ENCODE data around the gene SCMH1. TPM values are rescaled to one million over a fixed set of nuclear protein-coding genes. Genes with fewer than 3 reads are reported as not detected.

The SCMH1 gene
- total and polyA plus RNA-seq, 2 experiments from 2014 or later = 15.0 to 19.4 TPM

DNA sequence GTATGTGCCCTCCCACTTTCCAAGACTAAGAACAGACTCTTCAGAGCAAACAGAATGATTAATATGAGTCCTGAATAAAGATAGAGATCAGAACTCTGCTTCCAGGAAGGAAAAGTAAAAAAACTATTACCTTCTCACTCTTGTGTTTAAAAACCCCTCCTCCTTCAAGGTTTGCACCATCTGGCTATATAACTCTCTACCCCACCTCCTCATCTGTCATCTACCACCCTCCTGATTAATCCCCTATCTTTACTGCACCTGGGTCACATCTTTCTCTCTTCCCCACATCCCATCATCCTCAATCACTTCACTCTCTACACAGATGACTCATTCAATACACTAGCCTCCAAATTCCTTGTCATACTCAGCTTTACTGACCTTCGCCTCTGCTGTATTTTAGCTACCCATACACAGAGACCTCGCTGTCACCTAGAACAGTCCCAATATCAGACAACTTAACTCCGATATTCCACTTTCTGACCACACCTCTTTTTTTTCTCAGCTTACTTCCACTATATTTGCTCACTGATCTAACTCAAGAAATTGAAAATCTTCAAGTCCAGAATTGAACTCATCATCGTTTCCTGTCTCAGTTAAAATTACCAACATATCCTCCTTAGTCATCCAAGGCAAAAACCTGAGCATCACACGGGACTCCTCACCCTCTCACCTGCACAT, 3.7 kb downstream of the SCMH1 start:
- DNase-seq (ENCODE audit: low spot score) (no peak), ATAC-seq (no peak)
- Histone ChIP-seq H3K36me3 (ENCODE audit: insufficient read depth) (no peaks in the 10 kb centered on the region), H3K27ac (ENCODE audit: low read depth) (no peak overlapping the region), H4K20me1 (replicated peaks; ENCODE audit: insufficient read depth) (peaks cover 2% of the 10 kb centered on the region; the same call in 1 of the 2 replicates), H3K4me1 (ENCODE audit: insufficient read depth) (peaks cover 17% of the 10 kb centered on the region), H3K27me3 (ENCODE audit: insufficient read depth) (peaks cover 22% of the 10 kb centered on the region), H3F3A (replicated peaks; ENCODE audit: low read depth) (peaks cover 5% of the 10 kb centered on the region; the same call in 1 of the 2 replicates), H3K4me3 (no peak overlapping the region), H2AFZ (no peak overlapping the region), H3K79me2 (replicated peaks; ENCODE audit: insufficient read depth) (peaks cover 34% of the 10 kb centered on the region; the same call in 1 of the 2 replicates), H3K4me2 (no peak overlapping the region), H3K9me2 (ENCODE audit: insufficient read depth) (no peaks in the 10 kb centered on the region)
- TF ChIP-seq STAT1 (IDR thresholded peaks at IDR 0.05; ENCODE audit: unreplicated experiment) (no peak), JUNB (IDR thresholded peaks at IDR 0.05; ENCODE audit: unreplicated experiment) (no peak), ZNF114 (CRISPR knock-in tag; IDR thresholded peaks at IDR 0.05) (no peak), NANOG (IDR thresholded peaks at IDR 0.05; ENCODE audit: borderline replicate concordance) (no peak), ZNF331 (CRISPR knock-in tag; IDR thresholded peaks at IDR 0.05; ENCODE audit: low read depth) (no peak), CREB1 (CRISPR knock-in tag; IDR thresholded peaks at IDR 0.05; ENCODE audit: low read depth) (no peak), POLR2AphosphoS5 (IDR thresholded peaks at IDR 0.05; ENCODE audit: low read depth) (no peak), EZH2 (IDR thresholded peaks at IDR 0.05; ENCODE audit: low read depth, unreplicated experiment) (no peak), EZH2phosphoT487 (IDR thresholded peaks at IDR 0.05; ENCODE audit: unreplicated experiment) (no peak)
- TF ChIP-seq, protein P1, sequence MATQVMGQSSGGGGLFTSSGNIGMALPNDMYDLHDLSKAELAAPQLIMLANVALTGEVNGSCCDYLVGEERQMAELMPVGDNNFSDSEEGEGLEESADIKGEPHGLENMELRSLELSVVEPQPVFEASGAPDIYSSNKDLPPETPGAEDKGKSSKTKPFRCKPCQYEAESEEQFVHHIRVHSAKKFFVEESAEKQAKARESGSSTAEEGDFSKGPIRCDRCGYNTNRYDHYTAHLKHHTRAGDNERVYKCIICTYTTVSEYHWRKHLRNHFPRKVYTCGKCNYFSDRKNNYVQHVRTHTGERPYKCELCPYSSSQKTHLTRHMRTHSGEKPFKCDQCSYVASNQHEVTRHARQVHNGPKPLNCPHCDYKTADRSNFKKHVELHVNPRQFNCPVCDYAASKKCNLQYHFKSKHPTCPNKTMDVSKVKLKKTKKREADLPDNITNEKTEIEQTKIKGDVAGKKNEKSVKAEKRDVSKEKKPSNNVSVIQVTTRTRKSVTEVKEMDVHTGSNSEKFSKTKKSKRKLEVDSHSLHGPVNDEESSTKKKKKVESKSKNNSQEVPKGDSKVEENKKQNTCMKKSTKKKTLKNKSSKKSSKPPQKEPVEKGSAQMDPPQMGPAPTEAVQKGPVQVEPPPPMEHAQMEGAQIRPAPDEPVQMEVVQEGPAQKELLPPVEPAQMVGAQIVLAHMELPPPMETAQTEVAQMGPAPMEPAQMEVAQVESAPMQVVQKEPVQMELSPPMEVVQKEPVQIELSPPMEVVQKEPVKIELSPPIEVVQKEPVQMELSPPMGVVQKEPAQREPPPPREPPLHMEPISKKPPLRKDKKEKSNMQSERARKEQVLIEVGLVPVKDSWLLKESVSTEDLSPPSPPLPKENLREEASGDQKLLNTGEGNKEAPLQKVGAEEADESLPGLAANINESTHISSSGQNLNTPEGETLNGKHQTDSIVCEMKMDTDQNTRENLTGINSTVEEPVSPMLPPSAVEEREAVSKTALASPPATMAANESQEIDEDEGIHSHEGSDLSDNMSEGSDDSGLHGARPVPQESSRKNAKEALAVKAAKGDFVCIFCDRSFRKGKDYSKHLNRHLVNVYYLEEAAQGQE (IDR thresholded peaks at IDR 0.05; ENCODE audit: unreplicated experiment) = no peak
- TF ChIP-seq, protein P2, sequence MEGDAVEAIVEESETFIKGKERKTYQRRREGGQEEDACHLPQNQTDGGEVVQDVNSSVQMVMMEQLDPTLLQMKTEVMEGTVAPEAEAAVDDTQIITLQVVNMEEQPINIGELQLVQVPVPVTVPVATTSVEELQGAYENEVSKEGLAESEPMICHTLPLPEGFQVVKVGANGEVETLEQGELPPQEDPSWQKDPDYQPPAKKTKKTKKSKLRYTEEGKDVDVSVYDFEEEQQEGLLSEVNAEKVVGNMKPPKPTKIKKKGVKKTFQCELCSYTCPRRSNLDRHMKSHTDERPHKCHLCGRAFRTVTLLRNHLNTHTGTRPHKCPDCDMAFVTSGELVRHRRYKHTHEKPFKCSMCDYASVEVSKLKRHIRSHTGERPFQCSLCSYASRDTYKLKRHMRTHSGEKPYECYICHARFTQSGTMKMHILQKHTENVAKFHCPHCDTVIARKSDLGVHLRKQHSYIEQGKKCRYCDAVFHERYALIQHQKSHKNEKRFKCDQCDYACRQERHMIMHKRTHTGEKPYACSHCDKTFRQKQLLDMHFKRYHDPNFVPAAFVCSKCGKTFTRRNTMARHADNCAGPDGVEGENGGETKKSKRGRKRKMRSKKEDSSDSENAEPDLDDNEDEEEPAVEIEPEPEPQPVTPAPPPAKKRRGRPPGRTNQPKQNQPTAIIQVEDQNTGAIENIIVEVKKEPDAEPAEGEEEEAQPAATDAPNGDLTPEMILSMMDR (conservative IDR thresholded peaks at IDR 0.05; ENCODE audit: low read depth in 2 of 2) = no peak
- TF ChIP-seq, protein P3, sequence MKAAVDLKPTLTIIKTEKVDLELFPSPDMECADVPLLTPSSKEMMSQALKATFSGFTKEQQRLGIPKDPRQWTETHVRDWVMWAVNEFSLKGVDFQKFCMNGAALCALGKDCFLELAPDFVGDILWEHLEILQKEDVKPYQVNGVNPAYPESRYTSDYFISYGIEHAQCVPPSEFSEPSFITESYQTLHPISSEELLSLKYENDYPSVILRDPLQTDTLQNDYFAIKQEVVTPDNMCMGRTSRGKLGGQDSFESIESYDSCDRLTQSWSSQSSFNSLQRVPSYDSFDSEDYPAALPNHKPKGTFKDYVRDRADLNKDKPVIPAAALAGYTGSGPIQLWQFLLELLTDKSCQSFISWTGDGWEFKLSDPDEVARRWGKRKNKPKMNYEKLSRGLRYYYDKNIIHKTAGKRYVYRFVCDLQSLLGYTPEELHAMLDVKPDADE (IDR thresholded peaks at IDR 0.05) = no peak
- TF ChIP-seq, protein P4, sequence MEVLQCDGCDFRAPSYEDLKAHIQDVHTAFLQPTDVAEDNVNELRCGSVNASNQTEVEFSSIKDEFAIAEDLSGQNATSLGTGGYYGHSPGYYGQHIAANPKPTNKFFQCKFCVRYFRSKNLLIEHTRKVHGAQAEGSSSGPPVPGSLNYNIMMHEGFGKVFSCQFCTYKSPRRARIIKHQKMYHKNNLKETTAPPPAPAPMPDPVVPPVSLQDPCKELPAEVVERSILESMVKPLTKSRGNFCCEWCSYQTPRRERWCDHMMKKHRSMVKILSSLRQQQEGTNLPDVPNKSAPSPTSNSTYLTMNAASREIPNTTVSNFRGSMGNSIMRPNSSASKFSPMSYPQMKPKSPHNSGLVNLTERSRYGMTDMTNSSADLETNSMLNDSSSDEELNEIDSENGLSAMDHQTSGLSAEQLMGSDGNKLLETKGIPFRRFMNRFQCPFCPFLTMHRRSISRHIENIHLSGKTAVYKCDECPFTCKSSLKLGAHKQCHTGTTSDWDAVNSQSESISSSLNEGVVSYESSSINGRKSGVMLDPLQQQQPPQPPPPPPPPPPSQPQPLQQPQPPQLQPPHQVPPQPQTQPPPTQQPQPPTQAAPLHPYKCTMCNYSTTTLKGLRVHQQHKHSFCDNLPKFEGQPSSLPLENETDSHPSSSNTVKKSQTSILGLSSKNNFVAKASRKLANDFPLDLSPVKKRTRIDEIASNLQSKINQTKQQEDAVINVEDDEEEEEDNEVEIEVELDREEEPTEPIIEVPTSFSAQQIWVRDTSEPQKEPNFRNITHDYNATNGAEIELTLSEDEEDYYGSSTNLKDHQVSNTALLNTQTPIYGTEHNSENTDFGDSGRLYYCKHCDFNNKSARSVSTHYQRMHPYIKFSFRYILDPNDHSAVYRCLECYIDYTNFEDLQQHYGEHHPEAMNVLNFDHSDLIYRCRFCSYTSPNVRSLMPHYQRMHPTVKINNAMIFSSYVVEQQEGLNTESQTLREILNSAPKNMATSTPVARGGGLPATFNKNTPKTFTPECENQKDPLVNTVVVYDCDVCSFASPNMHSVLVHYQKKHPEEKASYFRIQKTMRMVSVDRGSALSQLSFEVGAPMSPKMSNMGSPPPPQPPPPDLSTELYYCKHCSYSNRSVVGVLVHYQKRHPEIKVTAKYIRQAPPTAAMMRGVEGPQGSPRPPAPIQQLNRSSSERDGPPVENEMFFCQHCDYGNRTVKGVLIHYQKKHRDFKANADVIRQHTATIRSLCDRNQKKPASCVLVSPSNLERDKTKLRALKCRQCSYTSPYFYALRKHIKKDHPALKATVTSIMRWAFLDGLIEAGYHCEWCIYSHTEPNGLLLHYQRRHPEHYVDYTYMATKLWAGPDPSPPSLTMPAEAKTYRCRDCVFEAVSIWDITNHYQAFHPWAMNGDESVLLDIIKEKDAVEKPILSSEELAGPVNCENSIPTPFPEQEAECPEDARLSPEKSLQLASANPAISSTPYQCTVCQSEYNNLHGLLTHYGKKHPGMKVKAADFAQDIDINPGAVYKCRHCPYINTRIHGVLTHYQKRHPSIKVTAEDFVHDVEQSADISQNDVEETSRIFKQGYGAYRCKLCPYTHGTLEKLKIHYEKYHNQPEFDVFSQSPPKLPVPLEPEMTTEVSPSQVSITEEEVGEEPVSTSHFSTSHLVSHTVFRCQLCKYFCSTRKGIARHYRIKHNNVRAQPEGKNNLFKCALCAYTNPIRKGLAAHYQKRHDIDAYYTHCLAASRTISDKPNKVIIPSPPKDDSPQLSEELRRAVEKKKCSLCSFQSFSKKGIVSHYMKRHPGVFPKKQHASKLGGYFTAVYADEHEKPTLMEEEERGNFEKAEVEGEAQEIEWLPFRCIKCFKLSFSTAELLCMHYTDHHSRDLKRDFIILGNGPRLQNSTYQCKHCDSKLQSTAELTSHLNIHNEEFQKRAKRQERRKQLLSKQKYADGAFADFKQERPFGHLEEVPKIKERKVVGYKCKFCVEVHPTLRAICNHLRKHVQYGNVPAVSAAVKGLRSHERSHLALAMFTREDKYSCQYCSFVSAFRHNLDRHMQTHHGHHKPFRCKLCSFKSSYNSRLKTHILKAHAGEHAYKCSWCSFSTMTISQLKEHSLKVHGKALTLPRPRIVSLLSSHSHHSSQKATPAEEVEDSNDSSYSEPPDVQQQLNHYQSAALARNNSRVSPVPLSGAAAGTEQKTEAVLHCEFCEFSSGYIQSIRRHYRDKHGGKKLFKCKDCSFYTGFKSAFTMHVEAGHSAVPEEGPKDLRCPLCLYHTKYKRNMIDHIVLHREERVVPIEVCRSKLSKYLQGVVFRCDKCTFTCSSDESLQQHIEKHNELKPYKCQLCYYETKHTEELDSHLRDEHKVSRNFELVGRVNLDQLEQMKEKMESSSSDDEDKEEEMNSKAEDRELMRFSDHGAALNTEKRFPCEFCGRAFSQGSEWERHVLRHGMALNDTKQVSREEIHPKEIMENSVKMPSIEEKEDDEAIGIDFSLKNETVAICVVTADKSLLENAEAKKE (CRISPR knock-in tag; IDR thresholded peaks at IDR 0.05) = no peak
- Mint-ChIP-seq H3K27ac (no peak overlapping the region), H3K36me3 (ENCODE audit: low read depth) (no peaks in the 10 kb centered on the region; the same call in 2 of the 3 replicates), H3K27me3 (ENCODE audit: insufficient read depth, low read depth, poor library complexity) (peaks cover 13% of the 10 kb centered on the region), H3K4me1 (peaks cover 27% of the 10 kb centered on the region), H3K9me3 (no peaks in the 10 kb centered on the region), H3K4me3 (no peak overlapping the region)
